Lower lobe of right lung (tissue), 2 donors: ENCODE data around the gene SZRD1. TPM values are rescaled to one million over a fixed set of nuclear protein-coding genes. Genes with fewer than 3 reads are reported as not detected.

ENCODE experiments used
- ATAC-seq, 2 donors: fragments of 200-7000 bp; cut with Tn5 transposase; one replicate each; pipeline ENCODE4 v1.9.1; 2020 to 2022; ENCODE audit warnings: mild to moderate bottlenecking in 2 of 2, moderate library complexity in 2 of 2
- DNase-seq: peaks from one replicate; pipeline ENCODE4 v3.0.0-alpha.2; 2020
- H3K27ac ChIP-seq: fragments of 200-600 bp; one replicate; pipeline ENCODE4 v1.8.0; 2022
- H3K27me3 ChIP-seq: fragments of 200-600 bp; one replicate; pipeline ENCODE4 v1.8.0; 2022; ENCODE audit warnings: low read depth
- H3K36me3 ChIP-seq: fragments of 200-600 bp; one replicate; pipeline ENCODE4 v1.8.0; 2022; ENCODE audit warnings: mild to moderate bottlenecking
- H3K4me1 ChIP-seq: fragments of 200-600 bp; one replicate; pipeline ENCODE4 v1.8.0; 2022
- H3K4me3 ChIP-seq: fragments of 200-600 bp; one replicate; pipeline ENCODE4 v1.8.0; 2022; ENCODE audit warnings: mild to moderate bottlenecking
- H3K9me3 ChIP-seq: fragments of 200-600 bp; one replicate; pipeline ENCODE4 v1.8.0; 2022
- CTCF ChIP-seq: fragments of 200-600 bp; IDR thresholded peaks from one replicate; pipeline ENCODE4 v1.8.0; 2022; ENCODE audit warnings: antibody characterized with exemption, mild to moderate bottlenecking
- intact Hi-C: fragments of 100-400 bp; cut with DNase I; formaldehyde crosslinking; loops from one replicate; pipeline ENCODE4 v1.11.0; 2022
- total RNA-seq: library from RNA; stranded (reverse); fragmentation: NEBNext Ultra II Directional; extraction: Animal tissue kit (Norgen Biotek cat#: 25700); gene quantifications from one replicate; pipeline ENCODE4 v1.2.1, GENCODE V29; 2021
- donor health status: DM: no; HTN: yes; CAD: no; lungs with severe emphysema.

Gene SZRD1
- total RNA-seq, 1 donor from 2014 or later = 111 TPM

GRCh38 chr1:16385659-16386453, 18.8 kb downstream of the SZRD1 start:
- no peak for TF ChIP-seq CTCF
- Histone ChIP-seq H3K36me3 (peaks cover 7% of the 10 kb centered on the region), H3K27me3 (no peaks in the 10 kb centered on the region), H3K4me1 (peaks cover 53% of the 10 kb centered on the region), H3K27ac (peak overlapping the region; percentile 74), H3K4me3 (no peak overlapping the region), H3K9me3 (no peaks in the 10 kb centered on the region)
- intact Hi-C loops = no loop called here
- ATAC-seq (no peak), DNase-seq (no peak)

GRCh38 chr1:16386454-16387113, 19.5 kb downstream of the SZRD1 start:
- Histone ChIP-seq H3K27me3 (no peaks in the 10 kb centered on the region), H3K4me1 (peaks cover 60% of the 10 kb centered on the region), H3K27ac (peak overlapping the region; percentile 74), H3K9me3 (no peaks in the 10 kb centered on the region), H3K4me3 (peak overlapping the region; percentile 39), H3K36me3 (peaks cover 7% of the 10 kb centered on the region)
- ATAC-seq (peak in 1 of 2 donors; percentile 32), DNase-seq (no peak)
- TF ChIP-seq CTCF = no peak
- intact Hi-C loops = no loop called here

- Histone ChIP-seq H3K4me1 (peaks cover 69% of the 10 kb centered on the region), H3K4me3 (peak overlapping the region; percentile 39), H3K27ac (peak overlapping the region; percentile 74), H3K36me3 (peaks cover 7% of the 10 kb centered on the region), H3K9me3 (no peaks in the 10 kb centered on the region), H3K27me3 (no peaks in the 10 kb centered on the region)
- ATAC-seq = peak; percentile 83 to 85
- no peak for TF ChIP-seq CTCF
- DNase-seq = peak; percentile 77
- intact Hi-C loops = no loop called here
Measured at GRCh38 chr1:16387201-16388188, 20.5 kb downstream of the SZRD1 start.

- no peak for TF ChIP-seq CTCF
- H3K9me3 ChIP-seq = no peaks in the 10 kb centered on the region
- H3K4me1 ChIP-seq = peaks cover 64% of the 10 kb centered on the region
- intact Hi-C loops = no loop called here
- ATAC-seq (no peak), DNase-seq (no peak)
- H3K27ac ChIP-seq = no peak overlapping the region
- peaks cover 34% of the 10 kb centered on the region for H3K36me3 ChIP-seq
- H3K4me3 ChIP-seq = no peak overlapping the region
- no peaks in the 10 kb centered on the region for H3K27me3 ChIP-seq
Measured at GRCh38 chr1:16391411-16391810, 24.4 kb downstream of the SZRD1 start.
